Measurements from ENCODE around the gene EDNRA.

Gene EDNRA

GRCh38 chr4:147461161-147461560, 19.7 kb upstream of the EDNRA start:
- ChIA-PET POLR2A (no interaction called here), CTCF (no interaction called here)
- DNase-seq (ENCODE audit: extremely low spot score): no peak
- TF ChIP-seq CTBP1 (IDR thresholded peaks at IDR 0.05; ENCODE audit: borderline replicate concordance): no peak
- no peak for TF ChIP-seq TARDBP (IDR thresholded peaks at IDR 0.05)
- TF ChIP-seq SUZ12 (IDR thresholded peaks at IDR 0.05): no peak
- TF ChIP-seq L3MBTL2 (conservative IDR thresholded peaks at IDR 0.05): no peak
- TF ChIP-seq ARNT (IDR thresholded peaks at IDR 0.05): no peak
- TF ChIP-seq ZNF384 (IDR thresholded peaks at IDR 0.05): no peak
- no peak for TF ChIP-seq LEF1 (IDR thresholded peaks at IDR 0.05; ENCODE audit: borderline replicate concordance)
- no peak for TF ChIP-seq HDGF (IDR thresholded peaks at IDR 0.05; ENCODE audit: borderline replicate concordance)

- no peak for DNase-seq (ENCODE audit: extremely low spot score)
- TF ChIP-seq SP1 (IDR thresholded peaks at IDR 0.05): no peak
- no peak for TF ChIP-seq ELF4 (IDR thresholded peaks at IDR 0.05)
- TF ChIP-seq TARDBP (IDR thresholded peaks at IDR 0.05): no peak
- no peak for TF ChIP-seq CTBP1 (IDR thresholded peaks at IDR 0.05; ENCODE audit: borderline replicate concordance)
- no peak for TF ChIP-seq L3MBTL2 (conservative IDR thresholded peaks at IDR 0.05)
- TF ChIP-seq FOXK2 (IDR thresholded peaks at IDR 0.05): no peak
- TF ChIP-seq ZNF384 (IDR thresholded peaks at IDR 0.05): no peak
- TF ChIP-seq BHLHE40 (IDR thresholded peaks at IDR 0.05; ENCODE audit: borderline replicate concordance): no peak
- no peak for TF ChIP-seq SUZ12 (IDR thresholded peaks at IDR 0.05)
- no peak for TF ChIP-seq HDGF (IDR thresholded peaks at IDR 0.05; ENCODE audit: borderline replicate concordance)
- ChIA-PET CTCF (no interaction called here), POLR2A (interaction anchor here (1.0 kb wide), 1 partner anchor 18 kb away, joined by 3 read pairs; no protein-coding TSS in a partner anchor)
Measured at GRCh38 chr4:147463065-147463464, 17.8 kb upstream of the EDNRA start.

GRCh38 chr4:147465461-147465860, 15.4 kb upstream of the EDNRA start:
- CTCF ChIA-PET: no interaction called here
- POLR2A ChIA-PET: no interaction called here
- no peak for DNase-seq (ENCODE audit: extremely low spot score)
- TF ChIP-seq ELF4 (IDR thresholded peaks at IDR 0.05) (no peak), BHLHE40 (IDR thresholded peaks at IDR 0.05; ENCODE audit: borderline replicate concordance) (no peak), TARDBP (IDR thresholded peaks at IDR 0.05) (no peak), L3MBTL2 (conservative IDR thresholded peaks at IDR 0.05) (no peak), ZNF384 (IDR thresholded peaks at IDR 0.05) (no peak), FOXM1 (IDR thresholded peaks at IDR 0.05; ENCODE audit: borderline replicate concordance) (no peak), ARNT (IDR thresholded peaks at IDR 0.05) (no peak), FOXA1 (IDR thresholded peaks at IDR 0.05) (no peak), NFRKB (IDR thresholded peaks at IDR 0.05) (no peak), FOXK2 (IDR thresholded peaks at IDR 0.05) (no peak), HDGF (IDR thresholded peaks at IDR 0.05; ENCODE audit: borderline replicate concordance) (no peak), CTBP1 (IDR thresholded peaks at IDR 0.05; ENCODE audit: borderline replicate concordance) (no peak)

GRCh38 chr4:147477439-147477838, 3.5 kb upstream of the EDNRA start:
- DNase-seq (ENCODE audit: extremely low spot score): no peak
- POLR2A ChIA-PET: no interaction called here
- CTCF ChIA-PET: no interaction called here

GRCh38 chr4:147479376-147479775, 1.5 kb upstream of the EDNRA start:
- TF ChIP-seq ZNF384 (IDR thresholded peaks at IDR 0.05) (no peak), SP1 (IDR thresholded peaks at IDR 0.05) (no peak), PKNOX1 (IDR thresholded peaks at IDR 0.05) (no peak), FOXK2 (IDR thresholded peaks at IDR 0.05) (no peak)
- POLR2A ChIA-PET: no interaction called here
- DNase-seq (ENCODE audit: extremely low spot score): no peak
- CTCF ChIA-PET: no interaction called here

More at GRCh38 chr4:147477439-147477838, 3.5 kb upstream of the EDNRA start:
- TF ChIP-seq SP1 (IDR thresholded peaks at IDR 0.05) (no peak), NFRKB (IDR thresholded peaks at IDR 0.05) (no peak), BHLHE40 (IDR thresholded peaks at IDR 0.05; ENCODE audit: borderline replicate concordance) (no peak), ZNF384 (IDR thresholded peaks at IDR 0.05) (no peak), L3MBTL2 (conservative IDR thresholded peaks at IDR 0.05) (no peak), ELF4 (IDR thresholded peaks at IDR 0.05) (no peak), CTBP1 (IDR thresholded peaks at IDR 0.05; ENCODE audit: borderline replicate concordance) (no peak), HDGF (IDR thresholded peaks at IDR 0.05; ENCODE audit: borderline replicate concordance) (no peak), FOXM1 (IDR thresholded peaks at IDR 0.05; ENCODE audit: borderline replicate concordance) (no peak), PKNOX1 (IDR thresholded peaks at IDR 0.05) (no peak), SUZ12 (IDR thresholded peaks at IDR 0.05) (no peak)

- CTCF ChIA-PET: interaction anchor here (0.8 to 2.1 kb wide), 2 partner anchors 64 to 387 kb away, joined by 3 to 7 read pairs; no protein-coding TSS in a partner anchor
- POLR2A ChIA-PET: no interaction called here
- no peak for TF ChIP-seq FOXK2 (IDR thresholded peaks at IDR 0.05)
- no peak for TF ChIP-seq TARDBP (IDR thresholded peaks at IDR 0.05)
- no peak for TF ChIP-seq SUZ12 (IDR thresholded peaks at IDR 0.05)
- TF ChIP-seq ARNT (IDR thresholded peaks at IDR 0.05): no peak
- no peak for TF ChIP-seq NFRKB (IDR thresholded peaks at IDR 0.05)
- TF ChIP-seq FOXA1 (IDR thresholded peaks at IDR 0.05): no peak
- no peak for TF ChIP-seq ELF4 (IDR thresholded peaks at IDR 0.05)
- TF ChIP-seq HDGF (IDR thresholded peaks at IDR 0.05; ENCODE audit: borderline replicate concordance): no peak
- no peak for TF ChIP-seq FOXM1 (IDR thresholded peaks at IDR 0.05; ENCODE audit: borderline replicate concordance)
- TF ChIP-seq CTBP1 (IDR thresholded peaks at IDR 0.05; ENCODE audit: borderline replicate concordance): no peak
- no peak; the same call in 1 of the 2 replicates for TF ChIP-seq L3MBTL2 (conservative IDR thresholded peaks at IDR 0.05)
- no peak for TF ChIP-seq BHLHE40 (IDR thresholded peaks at IDR 0.05; ENCODE audit: borderline replicate concordance)
- TF ChIP-seq SP1 (IDR thresholded peaks at IDR 0.05): no peak
- no peak for TF ChIP-seq ZNF384 (IDR thresholded peaks at IDR 0.05)
- TF ChIP-seq PKNOX1 (IDR thresholded peaks at IDR 0.05): no peak
- TF ChIP-seq LEF1 (IDR thresholded peaks at IDR 0.05; ENCODE audit: borderline replicate concordance): no peak
- DNase-seq (ENCODE audit: extremely low spot score): no peak
Measured at GRCh38 chr4:147479786-147480185, 1.1 kb upstream of the EDNRA start.

Measured in HEK293T (cell line).